ENCODE measurements around the gene USP25.

DNA sequence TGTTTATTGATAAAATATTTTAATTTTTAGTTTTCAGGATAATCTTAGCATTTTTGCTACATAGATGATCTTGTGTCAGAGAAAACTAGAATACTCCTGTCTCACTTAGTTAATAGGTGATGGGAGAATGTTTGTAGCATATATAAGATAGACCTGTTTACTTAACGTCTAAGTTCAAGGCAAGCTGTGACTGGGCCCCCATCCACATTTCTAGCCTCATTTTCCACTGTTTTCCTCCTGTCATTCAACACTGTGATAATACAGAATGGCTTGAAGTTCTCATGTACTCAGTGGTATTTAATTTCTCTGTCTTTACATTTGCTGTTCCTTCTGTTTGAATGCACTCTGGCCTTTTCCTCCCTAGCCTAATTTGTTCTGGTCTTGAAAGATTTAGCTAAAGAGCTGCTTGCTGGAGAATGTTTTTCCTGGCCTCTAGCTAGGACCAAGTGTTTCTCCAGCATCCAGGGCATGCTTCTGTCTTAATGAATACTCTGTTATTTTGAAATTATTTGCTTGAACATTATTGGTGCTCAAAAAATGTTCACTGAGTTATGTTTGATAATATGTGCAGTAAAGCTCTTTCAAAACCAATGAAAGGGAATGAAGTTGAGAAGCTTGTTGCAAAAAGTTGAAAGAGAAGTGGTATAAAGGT, 37.3 kb downstream of the USP25 start:
- TF ChIP-seq, protein P1, sequence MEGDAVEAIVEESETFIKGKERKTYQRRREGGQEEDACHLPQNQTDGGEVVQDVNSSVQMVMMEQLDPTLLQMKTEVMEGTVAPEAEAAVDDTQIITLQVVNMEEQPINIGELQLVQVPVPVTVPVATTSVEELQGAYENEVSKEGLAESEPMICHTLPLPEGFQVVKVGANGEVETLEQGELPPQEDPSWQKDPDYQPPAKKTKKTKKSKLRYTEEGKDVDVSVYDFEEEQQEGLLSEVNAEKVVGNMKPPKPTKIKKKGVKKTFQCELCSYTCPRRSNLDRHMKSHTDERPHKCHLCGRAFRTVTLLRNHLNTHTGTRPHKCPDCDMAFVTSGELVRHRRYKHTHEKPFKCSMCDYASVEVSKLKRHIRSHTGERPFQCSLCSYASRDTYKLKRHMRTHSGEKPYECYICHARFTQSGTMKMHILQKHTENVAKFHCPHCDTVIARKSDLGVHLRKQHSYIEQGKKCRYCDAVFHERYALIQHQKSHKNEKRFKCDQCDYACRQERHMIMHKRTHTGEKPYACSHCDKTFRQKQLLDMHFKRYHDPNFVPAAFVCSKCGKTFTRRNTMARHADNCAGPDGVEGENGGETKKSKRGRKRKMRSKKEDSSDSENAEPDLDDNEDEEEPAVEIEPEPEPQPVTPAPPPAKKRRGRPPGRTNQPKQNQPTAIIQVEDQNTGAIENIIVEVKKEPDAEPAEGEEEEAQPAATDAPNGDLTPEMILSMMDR (tag by site-specific recombination; IDR thresholded peaks at IDR 0.05), result no peak
- TF ChIP-seq ZNF629 (tag by site-specific recombination; IDR thresholded peaks at IDR 0.05), result no peak
- TF ChIP-seq ZNF530 (tag by site-specific recombination; IDR thresholded peaks at IDR 0.05; ENCODE audit: low read depth), result no peak
- TF ChIP-seq ZFP3 (tag by site-specific recombination; IDR thresholded peaks at IDR 0.05; ENCODE audit: low read depth), result no peak
- TF ChIP-seq OVOL3 (tag by site-specific recombination; IDR thresholded peaks at IDR 0.05), result no peak
- no peak for TF ChIP-seq ZNF133 (tag by site-specific recombination; IDR thresholded peaks at IDR 0.05)
- TF ChIP-seq, protein P2, sequence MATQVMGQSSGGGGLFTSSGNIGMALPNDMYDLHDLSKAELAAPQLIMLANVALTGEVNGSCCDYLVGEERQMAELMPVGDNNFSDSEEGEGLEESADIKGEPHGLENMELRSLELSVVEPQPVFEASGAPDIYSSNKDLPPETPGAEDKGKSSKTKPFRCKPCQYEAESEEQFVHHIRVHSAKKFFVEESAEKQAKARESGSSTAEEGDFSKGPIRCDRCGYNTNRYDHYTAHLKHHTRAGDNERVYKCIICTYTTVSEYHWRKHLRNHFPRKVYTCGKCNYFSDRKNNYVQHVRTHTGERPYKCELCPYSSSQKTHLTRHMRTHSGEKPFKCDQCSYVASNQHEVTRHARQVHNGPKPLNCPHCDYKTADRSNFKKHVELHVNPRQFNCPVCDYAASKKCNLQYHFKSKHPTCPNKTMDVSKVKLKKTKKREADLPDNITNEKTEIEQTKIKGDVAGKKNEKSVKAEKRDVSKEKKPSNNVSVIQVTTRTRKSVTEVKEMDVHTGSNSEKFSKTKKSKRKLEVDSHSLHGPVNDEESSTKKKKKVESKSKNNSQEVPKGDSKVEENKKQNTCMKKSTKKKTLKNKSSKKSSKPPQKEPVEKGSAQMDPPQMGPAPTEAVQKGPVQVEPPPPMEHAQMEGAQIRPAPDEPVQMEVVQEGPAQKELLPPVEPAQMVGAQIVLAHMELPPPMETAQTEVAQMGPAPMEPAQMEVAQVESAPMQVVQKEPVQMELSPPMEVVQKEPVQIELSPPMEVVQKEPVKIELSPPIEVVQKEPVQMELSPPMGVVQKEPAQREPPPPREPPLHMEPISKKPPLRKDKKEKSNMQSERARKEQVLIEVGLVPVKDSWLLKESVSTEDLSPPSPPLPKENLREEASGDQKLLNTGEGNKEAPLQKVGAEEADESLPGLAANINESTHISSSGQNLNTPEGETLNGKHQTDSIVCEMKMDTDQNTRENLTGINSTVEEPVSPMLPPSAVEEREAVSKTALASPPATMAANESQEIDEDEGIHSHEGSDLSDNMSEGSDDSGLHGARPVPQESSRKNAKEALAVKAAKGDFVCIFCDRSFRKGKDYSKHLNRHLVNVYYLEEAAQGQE (tag by site-specific recombination; IDR thresholded peaks at IDR 0.05), result no peak
- TF ChIP-seq, protein P3, sequence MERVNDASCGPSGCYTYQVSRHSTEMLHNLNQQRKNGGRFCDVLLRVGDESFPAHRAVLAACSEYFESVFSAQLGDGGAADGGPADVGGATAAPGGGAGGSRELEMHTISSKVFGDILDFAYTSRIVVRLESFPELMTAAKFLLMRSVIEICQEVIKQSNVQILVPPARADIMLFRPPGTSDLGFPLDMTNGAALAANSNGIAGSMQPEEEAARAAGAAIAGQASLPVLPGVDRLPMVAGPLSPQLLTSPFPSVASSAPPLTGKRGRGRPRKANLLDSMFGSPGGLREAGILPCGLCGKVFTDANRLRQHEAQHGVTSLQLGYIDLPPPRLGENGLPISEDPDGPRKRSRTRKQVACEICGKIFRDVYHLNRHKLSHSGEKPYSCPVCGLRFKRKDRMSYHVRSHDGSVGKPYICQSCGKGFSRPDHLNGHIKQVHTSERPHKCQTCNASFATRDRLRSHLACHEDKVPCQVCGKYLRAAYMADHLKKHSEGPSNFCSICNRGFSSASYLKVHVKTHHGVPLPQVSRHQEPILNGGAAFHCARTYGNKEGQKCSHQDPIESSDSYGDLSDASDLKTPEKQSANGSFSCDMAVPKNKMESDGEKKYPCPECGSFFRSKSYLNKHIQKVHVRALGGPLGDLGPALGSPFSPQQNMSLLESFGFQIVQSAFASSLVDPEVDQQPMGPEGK (tag by site-specific recombination; IDR thresholded peaks at IDR 0.05), result no peak
- TF ChIP-seq ZNF776 (tag by site-specific recombination; IDR thresholded peaks at IDR 0.05; ENCODE audit: borderline replicate concordance), result no peak

All from HEK293 (cell line).